Measurements from ENCODE around the gene GSX1.
"Not testable (repeated sequence)": the region's sequence is repeated elsewhere in the genome, so short reads cannot be mapped to it uniquely, and the experiment has no call there.

Gene GSX1

GRCh38 chr13:27794921-27795717, 2.8 kb downstream of the GSX1 start:
- DNase-seq = no peak

GRCh38 chr13:27795718-27796019, 3.4 kb downstream of the GSX1 start:
- DNase-seq = no peak

- no peak for DNase-seq
These were observed 4.4 kb downstream of the GSX1 start for GRCh38 chr13:27796544-27797227.

- DNase-seq = no peak
These were observed 4.9 kb downstream of the GSX1 start for GRCh38 chr13:27797228-27797624.

GRCh38 chr13:27806744-27807387, 14.6 kb downstream of the GSX1 start:
- DNase-seq = no peak

GRCh38 chr13:27808851-27809550, 16.7 kb downstream of the GSX1 start:
- no peak for DNase-seq

GRCh38 chr13:27810009-27810408, 17.7 kb downstream of the GSX1 start:
- DNase-seq = no peak

- DNase-seq = no peak
These were observed 18.2 kb downstream of the GSX1 start for GRCh38 chr13:27810461-27810860.

- no peak for DNase-seq
These were observed 21.5 kb downstream of the GSX1 start for GRCh38 chr13:27813826-27814225.

GRCh38 chr13:27817832-27818231, 25.5 kb downstream of the GSX1 start:
- DNase-seq = not testable (repeated sequence)

GRCh38 chr13:27820524-27821482, 28.5 kb downstream of the GSX1 start:
- no peak for DNase-seq

- DNase-seq = no peak
These were observed 29.3 kb downstream of the GSX1 start for GRCh38 chr13:27821566-27821965.

- DNase-seq = no peak
These were observed 30.1 kb downstream of the GSX1 start for GRCh38 chr13:27822258-27822872.

- no peak for DNase-seq
These were observed 30.6 kb downstream of the GSX1 start for GRCh38 chr13:27822873-27823311.

GRCh38 chr13:27824121-27824520, 31.8 kb downstream of the GSX1 start:
- no peak for DNase-seq

- DNase-seq = no peak
These were observed 32.8 kb downstream of the GSX1 start for GRCh38 chr13:27825072-27825471.

GRCh38 chr13:27826379-27827353, 34.4 kb downstream of the GSX1 start:
- peak; percentile 74 to 81 for DNase-seq

GRCh38 chr13:27827646-27828045, 35.4 kb downstream of the GSX1 start:
- no peak for DNase-seq

GRCh38 chr13:27830010-27830409, 37.7 kb downstream of the GSX1 start:
- DNase-seq = peak; percentile 64 to 66

GRCh38 chr13:27833206-27833605, 40.9 kb downstream of the GSX1 start:
- DNase-seq = no peak
